ENCODE data around the gene KIAA0408.
"Not testable (repeated sequence)": the region's sequence is repeated elsewhere in the genome, so short reads cannot be mapped to it uniquely, and the experiment has no call there.

Gene KIAA0408

DNA sequence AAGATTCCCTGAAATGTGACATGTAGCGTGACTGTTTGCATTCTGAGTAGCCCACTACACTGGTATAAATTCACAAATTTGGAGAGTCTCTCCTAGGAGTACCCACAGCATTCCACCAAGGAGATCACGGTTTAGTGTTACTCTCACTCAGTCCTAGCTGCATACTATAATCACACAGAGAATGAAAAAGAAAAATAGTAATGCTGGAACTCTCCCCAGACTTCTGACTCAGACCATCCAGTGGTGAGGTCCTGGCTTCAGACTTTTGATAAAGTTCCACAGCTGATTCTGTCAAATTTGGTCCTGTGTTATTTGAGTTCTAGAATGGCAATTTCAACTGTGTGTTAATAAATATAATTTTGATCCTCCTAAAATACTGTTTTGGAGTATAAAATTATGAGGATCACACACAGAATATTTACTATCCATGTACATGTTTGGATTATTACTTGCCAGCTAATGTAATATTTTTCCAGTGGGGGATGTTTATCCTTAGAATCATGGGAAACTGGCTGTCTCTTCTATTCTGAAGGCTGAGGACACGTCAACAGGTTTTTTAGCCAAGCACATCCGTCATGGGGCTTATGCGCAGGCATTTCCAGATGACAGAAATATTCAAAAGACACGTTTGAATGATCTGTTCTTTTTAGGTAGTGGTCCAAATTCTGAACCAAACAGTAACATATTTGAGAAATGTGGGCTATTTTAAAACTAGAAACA is 5.1 kb upstream of the KIAA0408 start:
- no peak overlapping the region for H3K4me3 ChIP-seq (ENCODE audit: low read depth, low read length)

DNA sequence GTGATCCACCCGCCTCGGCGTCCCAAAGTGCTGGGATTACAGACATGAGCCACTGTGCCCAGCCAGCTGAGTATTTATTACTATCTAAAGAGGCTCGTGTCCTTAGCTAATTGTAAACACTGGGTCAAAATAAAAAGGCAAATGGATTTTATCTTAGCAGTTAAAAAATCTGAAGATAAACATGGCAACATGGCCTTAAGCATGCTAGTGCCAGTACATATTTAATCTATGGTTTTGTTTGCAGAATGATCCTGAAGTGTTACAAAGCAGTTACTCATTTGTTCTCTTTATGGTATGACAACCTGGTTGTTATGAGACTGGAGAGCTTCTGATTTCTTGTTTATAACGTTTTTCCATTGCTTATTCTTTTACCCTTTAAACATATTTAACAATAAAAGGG is 3.9 kb upstream of the KIAA0408 start:
- no peak overlapping the region for H3K4me3 ChIP-seq (ENCODE audit: low read depth, low read length)

GRCh38 chr6:127462376-127462775 is 3.2 kb upstream of the KIAA0408 start:
- no peak overlapping the region for H3K4me3 ChIP-seq (ENCODE audit: low read depth, low read length)

GRCh38 chr6:127460465-127460864 is 1.3 kb upstream of the KIAA0408 start:
- H3K4me3 ChIP-seq (ENCODE audit: low read depth, low read length) = no peak overlapping the region

DNA sequence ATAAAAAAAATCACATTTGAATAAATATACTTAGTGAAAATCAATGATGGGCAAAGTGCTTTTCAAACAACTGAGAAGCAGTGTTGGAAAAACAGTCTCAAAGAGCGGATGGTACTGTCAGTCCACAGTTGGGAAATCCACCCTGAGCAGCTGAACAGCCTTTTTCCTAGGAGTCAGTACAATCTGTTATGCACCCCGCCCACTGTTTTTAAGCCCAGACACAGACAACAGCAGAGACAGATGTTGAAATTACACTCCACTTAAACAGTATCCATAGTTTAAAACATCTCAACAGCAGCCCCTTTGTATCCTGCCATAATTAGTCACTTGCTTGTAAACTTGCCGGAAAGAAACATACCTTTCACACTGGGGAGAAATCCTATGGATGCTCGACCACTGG is 372 bp downstream of the KIAA0408 start:
- H3K4me3 ChIP-seq (ENCODE audit: low read depth, low read length) = no peak overlapping the region

DNA sequence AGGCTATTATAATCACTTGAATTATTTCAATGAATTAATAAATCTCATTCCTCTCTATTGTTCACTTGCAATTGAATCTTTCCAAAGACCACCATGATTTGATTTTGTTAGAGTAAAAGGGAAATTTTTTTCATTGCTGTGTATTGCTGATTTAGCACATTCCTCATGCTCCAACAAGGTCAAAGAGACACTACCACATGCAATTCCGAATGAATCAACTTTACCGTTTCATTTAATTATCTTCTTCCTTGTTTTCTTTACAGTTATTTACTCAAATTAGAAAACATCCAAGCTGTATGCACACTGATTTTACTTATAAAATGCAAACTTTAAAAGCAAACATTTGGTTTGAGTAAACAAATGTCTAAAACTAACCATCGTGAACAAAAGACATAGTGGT is 967 bp downstream of the KIAA0408 start:
- no peak overlapping the region for H3K4me3 ChIP-seq (ENCODE audit: low read depth, low read length)

DNA sequence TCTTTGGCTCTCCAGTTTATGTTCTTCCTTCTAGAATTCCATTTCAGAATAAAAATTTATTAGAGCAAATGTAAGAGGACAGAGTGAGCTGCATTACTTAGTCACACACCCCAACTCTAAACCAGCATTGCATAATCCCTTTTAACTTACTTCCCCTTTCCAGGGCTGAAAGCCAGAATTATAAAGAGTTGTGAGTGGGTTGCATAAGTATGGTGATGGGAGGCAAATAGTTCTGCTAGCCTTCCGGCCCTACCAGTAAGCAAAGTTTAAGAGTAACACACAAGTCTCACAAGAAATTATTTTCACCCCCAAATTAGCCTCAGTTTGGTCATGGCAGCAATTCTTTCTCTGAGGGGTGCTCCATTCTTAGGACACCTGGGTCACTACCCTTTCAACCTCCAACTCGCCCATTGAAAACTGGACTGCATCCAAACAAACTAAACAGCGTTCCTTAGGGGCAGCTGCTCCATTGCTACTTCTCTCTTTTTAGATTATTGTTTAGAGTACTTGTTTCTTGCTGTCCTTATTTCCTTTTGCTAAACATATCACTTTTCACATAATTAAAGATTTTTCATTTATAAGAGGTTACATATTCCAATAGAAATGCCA is 1.6 kb downstream of the KIAA0408 start:
- no peak overlapping the region for H3K4me3 ChIP-seq (ENCODE audit: low read depth, low read length)

DNA sequence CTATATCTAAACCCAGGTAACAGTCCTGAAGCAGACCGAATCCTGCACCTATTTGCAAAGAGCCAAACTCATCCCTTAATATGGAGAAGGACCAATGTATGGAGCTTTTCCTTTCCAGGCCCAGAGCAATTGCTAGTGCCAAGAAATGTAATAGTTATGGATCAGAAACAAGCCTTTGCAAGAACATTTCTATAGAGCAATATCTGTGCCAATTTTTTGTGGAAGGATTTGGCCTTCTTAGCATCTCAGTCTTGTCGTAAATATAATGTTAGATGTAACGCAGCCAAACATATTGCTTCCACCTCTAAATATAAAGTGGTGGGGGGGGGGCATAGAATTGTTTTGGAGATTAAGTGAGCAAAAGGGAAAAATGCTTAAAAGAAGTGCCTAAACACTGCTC is 2.7 kb downstream of the KIAA0408 start:
- no peak overlapping the region for H3K4me3 ChIP-seq (ENCODE audit: low read depth, low read length)

GRCh38 chr6:127453845-127454619 is 5.2 kb downstream of the KIAA0408 start:
- H3K4me3 ChIP-seq (ENCODE audit: low read depth, low read length) = no peak overlapping the region

DNA sequence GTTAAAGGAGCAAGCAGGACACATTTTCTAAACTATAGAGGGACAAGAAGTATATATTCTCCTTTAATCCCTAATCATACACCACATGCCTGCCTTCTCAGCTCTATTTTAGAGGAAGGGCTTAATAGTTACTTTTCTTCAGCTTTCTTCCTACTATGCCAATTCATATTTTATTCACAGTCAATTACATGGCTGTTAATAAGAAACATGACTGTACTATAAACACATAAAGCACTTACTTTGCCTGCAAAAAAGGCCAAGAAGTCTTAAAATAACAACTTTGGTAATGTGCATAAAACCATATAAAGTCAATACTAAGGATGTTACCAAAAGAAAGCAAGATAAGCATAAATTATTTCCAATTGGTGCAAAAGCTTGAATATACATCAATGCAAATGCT is 6.4 kb downstream of the KIAA0408 start:
- H3K4me3 ChIP-seq (ENCODE audit: low read depth, low read length) = no peak overlapping the region

DNA sequence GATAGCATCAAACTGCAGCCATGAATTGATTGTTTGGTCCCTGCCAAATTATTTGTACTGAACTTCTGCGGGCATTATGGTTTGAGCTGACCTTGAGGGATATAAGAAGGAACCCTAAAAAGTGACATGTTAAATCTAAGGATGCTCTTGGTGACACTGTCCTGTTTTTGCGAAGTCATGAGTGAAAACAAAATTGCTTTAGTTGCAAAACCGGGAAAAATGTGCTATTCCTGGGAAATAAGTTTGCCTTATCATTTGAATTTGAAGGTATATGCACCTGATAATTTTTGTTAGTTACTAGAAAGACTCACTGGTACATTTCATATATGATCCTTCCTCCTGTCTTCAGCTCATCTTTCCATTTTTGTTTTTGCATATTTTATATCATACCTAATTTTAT is 7.8 kb downstream of the KIAA0408 start:
- no peak overlapping the region for H3K4me3 ChIP-seq (ENCODE audit: low read depth, low read length)

DNA sequence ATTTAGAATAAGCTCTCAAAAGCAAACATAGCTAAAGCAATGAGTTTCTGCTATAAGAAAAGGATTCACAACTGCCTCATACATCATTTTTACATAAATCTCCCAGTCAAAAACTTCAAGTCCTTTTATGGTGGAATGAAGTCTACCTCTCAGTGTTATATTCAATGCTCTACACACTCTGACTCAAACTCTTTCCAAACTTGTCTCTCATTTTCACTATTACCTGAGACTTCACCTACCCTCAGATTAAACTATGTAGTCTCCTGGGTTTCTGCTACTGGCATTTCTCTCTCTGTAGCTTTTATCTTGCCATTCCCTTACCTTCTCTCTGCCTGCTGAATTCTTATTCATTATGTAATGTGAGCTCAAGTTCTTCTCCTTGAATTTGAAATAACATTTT is 11.4 kb downstream of the KIAA0408 start:
- H3K4me3 ChIP-seq (ENCODE audit: low read depth, low read length) = no peak overlapping the region

- no peak overlapping the region for H3K4me3 ChIP-seq (ENCODE audit: low read depth, low read length)
These were observed 12.8 kb downstream of the KIAA0408 start for GRCh38 chr6:127446356-127446755.

DNA sequence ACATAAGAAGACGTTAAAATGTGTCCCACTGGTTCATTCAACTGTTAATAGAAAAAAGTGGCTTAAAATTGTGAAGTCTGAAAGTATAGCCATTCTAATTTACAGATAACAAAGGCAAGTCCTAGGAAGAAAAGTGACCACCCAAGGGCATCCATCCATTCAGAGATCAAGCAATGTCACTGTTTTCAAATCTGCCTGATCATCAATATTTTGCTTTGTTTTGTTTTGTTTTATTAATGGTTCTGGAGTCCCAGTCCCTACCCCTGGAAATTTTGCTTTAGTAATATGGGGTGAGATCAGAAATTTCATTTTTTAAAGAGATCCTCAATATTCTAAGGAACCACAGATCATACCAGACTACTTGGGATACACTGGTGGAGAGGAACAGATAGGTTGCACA is 17.3 kb downstream of the KIAA0408 start:
- no peak overlapping the region for H3K4me3 ChIP-seq (ENCODE audit: low read depth, low read length)

DNA sequence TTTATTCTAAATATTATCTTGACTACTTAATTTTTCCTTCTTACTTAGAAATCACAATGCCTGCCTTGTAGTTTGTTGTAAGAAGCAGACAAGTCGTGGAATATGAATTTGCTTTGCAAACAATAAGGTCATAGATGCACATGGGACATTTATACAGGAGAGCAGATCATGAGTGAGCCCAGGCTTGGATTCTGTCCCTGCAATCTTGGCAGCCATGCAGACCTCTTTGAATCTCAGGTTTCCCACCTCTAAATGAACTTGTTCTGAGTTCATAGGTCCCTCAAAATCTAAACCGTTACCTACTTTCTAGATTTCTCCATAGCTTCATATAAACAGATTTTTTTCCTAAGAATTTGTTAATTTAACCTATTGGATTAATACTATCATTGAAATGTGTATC is 19.5 kb downstream of the KIAA0408 start:
- no peak overlapping the region for H3K4me3 ChIP-seq (ENCODE audit: low read depth, low read length)

GRCh38 chr6:127436578-127437110 is 22.5 kb downstream of the KIAA0408 start:
- no peak overlapping the region for H3K4me3 ChIP-seq (ENCODE audit: low read depth, low read length)

DNA sequence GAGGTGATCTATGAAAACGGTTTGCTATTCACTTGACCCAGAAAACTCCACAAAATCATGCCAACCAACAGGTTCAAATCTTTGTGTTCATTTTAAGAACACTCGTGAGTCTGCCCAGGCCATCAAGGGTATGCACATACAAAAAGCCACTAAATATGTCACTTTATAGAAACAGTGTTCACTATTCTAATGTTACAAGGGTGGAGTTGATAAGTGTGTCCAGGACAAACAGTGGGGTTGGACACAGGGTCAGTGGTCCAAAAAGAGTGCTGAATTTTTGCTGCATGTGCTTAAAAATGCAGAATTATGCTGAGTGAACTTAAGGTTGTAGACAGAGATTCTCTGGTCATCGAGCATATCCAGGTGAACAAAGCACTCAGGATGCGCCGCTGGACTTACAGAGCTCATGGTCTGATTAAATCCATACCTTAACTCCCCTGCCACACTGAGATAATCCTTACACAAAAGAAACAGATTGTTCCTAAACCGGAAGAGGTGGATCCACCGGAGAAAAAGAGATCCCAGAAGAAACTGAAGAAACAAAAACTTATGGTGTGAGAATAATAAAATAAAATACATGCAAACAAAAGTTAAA is 23.5 kb downstream of the KIAA0408 start:
- H3K4me3 ChIP-seq (ENCODE audit: low read depth, low read length) = no peak overlapping the region

GRCh38 chr6:127434651-127435050 is 24.5 kb downstream of the KIAA0408 start:
- no peak overlapping the region for H3K4me3 ChIP-seq (ENCODE audit: low read depth, low read length)

DNA sequence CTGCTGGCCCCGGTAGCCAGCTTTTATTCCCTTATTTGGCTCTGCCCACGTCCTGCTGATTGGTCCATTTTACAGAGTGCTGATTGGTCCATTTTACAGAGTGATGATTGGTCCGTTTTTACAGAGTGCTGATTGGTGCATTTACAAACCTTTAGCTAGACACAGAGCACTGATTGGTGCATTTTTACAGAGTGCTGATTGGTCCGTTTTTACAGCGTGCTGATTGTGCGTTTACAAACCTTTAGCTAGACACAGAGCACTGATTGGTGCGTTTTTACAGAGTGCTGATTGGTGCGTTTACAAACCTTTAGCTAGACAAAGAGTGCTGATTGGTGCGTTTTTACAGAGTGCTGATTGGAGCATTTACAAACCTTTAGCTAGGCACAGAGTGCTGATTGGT is 30.6 kb downstream of the KIAA0408 start:
- not testable (repeated sequence) for H3K4me3 ChIP-seq (ENCODE audit: low read depth, low read length)

GRCh38 chr6:127423921-127424320 is 35.3 kb downstream of the KIAA0408 start:
- no peak overlapping the region for H3K4me3 ChIP-seq (ENCODE audit: low read depth, low read length)

DNA sequence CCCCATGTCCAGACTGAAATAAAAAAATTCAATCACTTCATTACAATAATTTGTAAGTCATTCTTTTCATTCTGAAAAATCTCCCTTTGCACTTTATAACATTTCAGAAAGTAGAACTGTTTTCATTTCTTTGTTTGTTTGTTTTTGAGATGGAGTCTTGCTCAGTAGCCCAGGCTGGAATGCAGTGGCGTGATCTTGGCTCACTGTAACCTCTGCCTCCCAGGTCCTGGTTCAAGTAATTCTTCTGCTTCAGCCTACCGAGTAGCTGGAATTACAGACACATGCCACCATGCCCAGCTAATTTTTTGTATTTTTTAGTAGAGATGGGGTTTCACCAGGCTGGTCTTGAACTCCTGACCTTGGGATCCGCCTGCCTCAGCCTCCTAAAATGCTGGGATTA is 38.0 kb downstream of the KIAA0408 start:
- not testable (repeated sequence) for H3K4me3 ChIP-seq (ENCODE audit: low read depth, low read length)
